Measurements from ENCODE around the gene PDK2.

The PDK2 gene

GRCh38 chr17:50136096-50136687, 41.0 kb downstream of the PDK2 start:
- DNase-seq (ENCODE audit: low spot score), result no peak

DNA sequence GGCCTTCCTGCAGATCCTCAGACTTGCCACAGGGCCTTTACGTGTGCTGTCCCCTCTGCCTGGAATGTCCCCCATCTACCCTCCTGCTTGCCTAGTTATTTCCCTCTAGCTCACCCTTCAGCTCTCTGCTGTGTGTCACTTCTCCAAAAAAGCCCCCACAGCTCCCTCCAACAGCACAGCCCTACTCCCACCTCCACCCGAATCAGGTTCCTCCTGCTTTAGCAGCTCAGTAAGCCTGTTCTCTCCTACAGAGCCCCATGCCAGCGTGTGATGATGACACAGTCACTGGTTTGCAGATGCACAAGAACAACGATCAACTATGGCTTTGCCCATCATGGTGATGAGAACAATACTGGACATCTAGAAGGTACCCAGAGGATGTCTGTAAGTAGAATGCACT, 41.9 kb downstream of the PDK2 start:
- no peak for DNase-seq (ENCODE audit: low spot score)

DNA sequence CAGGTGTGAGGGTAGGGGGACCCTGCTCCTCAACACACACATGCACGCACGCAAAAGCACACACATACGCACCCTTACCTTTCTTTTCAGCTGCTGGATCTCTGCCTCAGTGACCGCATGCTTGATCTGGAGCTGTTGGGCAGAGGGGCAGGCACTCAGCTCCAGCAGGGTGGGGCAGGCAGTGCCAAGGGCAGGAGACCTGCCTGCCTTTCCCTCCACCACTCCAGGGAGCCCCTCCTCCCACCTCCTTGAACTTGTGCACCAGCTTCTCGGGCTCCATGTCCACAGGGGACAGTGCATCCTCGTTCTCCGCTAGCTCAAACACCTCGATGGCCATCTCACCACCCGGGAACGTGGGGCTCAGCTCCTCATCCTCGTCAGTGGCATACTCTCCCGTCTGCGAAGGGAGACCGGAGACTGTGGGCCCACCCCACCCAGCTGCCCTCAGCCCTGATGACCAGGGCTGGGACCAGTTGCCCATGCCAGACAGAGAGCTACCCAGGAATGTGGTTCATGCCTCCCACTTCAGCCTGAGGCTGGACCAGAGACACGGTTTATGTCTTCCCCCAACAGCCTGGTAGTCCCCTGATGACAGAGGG, 44.1 kb downstream of the PDK2 start:
- no peak for DNase-seq (ENCODE audit: low spot score)

GRCh38 chr17:50139950-50140885, 45.1 kb downstream of the PDK2 start:
- DNase-seq (ENCODE audit: low spot score), result peak; percentile 92

- no peak for DNase-seq (ENCODE audit: low spot score)
These were observed 46.0 kb downstream of the PDK2 start for GRCh38 chr17:50141026-50141744.

- DNase-seq (ENCODE audit: low spot score), result no peak
These were observed 46.6 kb downstream of the PDK2 start for GRCh38 chr17:50141745-50142110.

GRCh38 chr17:50143461-50144176, 48.5 kb downstream of the PDK2 start:
- no peak for DNase-seq (ENCODE audit: low spot score)

DNA sequence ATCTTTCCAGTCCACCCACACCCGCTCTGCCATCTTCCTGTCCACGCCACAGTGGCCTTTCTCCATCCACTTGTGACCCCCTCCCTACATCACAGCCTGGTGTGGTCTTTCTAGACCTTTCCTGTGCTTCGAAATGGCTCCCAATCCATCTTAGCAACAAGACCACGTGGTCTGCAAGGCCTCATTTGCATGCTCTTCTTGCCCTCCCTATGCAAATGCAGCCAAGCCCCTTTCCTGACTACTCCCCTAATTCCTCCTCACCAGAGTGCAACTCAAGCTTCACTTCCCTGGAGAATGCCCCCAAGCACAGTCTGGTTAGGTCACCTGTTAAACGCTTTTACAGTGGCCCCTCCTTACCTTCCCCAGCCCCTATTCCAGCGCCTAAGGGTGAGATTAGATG, 49.2 kb downstream of the PDK2 start:
- no peak for DNase-seq (ENCODE audit: low spot score)

DNA sequence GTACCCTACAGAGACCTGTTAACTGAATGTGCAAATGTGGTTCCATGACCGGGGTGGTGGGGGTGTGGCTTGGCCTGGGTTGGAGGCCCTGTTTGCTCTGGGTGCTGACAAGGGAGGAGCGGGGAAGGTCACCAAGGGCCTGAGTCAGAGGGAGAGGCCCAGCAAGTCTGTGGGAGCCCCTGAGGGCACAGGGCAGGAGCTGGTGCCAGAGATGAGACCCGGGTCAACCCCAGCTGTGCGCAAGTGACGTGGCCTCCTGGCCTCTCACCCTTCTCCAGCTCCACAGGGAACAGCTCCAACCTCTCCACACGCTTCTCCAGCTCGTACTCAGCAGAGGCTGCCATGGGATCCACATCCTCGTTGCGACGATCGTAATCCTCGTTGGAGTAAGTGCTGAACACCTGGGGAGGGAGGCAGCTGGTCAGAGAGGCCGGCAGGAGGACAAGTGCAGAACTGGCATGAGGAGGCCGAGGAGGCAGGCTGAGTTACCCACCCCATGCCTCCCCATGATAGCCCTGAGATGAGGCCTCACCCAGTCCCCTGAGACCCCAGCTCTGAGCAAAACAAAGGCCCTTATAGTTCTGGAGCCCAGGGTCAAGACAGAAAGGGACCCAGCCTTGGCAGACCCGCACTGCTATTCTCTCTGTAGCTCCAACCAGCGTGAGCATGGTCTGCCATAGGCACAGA, 49.8 kb downstream of the PDK2 start:
- no peak for DNase-seq (ENCODE audit: low spot score)

DNA sequence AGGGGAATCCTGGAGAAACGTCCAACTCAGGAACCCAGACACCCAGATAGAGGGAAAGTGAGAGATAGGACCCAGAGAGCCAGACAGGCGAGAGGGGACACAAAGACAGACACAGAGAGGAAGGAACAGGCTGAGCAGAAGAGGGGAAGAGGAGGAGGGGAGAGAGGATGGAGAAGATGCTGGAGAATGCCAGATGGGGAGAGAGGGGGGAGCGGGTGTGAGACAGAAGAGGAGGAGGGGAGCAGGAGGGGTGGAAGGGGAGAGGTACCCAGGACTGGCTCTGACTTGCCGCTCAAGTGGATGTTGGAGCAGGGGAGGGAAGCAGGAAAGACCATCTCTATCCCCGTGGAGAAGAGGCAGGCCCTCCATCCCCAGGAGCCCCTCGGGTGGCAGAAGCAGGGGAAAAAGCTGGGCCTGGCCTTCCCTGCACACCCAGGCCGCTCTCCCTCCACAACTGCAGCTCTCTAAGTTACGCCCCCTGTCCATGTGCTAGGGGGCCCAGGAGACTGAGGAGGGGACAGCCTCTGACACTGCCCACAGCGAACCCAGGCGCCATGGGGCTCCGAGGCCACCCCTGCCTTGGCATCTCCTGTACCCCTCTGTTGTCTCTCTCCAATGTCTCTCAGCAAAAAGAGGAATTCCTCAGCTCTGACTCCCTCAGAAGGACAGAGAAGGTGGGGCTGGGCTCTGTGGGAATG, 50.5 kb downstream of the PDK2 start:
- no peak for DNase-seq (ENCODE audit: low spot score)

DNA sequence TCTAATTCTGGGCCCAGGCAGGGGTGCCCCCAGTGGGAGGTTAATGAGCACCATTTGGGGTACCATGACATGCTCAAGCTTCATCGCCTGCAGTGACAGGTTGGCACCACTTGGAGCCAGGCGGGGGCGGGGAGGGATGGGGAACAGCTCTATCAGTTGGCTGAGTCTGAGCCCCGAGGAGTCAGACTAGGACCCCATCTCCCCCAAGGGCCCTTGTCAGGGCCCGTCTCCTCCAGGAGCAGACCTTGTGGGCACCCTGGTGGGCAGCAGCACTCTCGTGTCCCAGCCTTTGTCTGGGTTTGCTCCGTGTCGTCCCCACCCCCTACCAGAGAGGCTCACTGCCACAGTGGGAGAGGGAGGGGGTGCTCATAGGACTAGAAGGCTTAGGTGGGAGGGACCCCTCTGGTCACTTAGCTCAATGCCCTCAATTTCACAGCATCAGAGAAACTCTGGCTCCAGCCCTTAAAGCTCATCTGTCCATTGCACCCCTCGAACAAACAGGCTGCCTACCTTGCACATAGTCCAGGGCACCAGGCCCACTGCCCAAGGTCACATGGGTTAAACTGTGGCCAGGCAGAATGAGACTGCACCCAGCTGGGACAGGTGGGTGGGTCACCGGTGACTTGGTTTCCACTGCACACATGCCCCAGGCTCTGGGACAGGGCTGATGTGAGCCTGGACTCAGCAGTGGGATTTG, 51.2 kb downstream of the PDK2 start:
- DNase-seq (ENCODE audit: low spot score), result no peak

DNA sequence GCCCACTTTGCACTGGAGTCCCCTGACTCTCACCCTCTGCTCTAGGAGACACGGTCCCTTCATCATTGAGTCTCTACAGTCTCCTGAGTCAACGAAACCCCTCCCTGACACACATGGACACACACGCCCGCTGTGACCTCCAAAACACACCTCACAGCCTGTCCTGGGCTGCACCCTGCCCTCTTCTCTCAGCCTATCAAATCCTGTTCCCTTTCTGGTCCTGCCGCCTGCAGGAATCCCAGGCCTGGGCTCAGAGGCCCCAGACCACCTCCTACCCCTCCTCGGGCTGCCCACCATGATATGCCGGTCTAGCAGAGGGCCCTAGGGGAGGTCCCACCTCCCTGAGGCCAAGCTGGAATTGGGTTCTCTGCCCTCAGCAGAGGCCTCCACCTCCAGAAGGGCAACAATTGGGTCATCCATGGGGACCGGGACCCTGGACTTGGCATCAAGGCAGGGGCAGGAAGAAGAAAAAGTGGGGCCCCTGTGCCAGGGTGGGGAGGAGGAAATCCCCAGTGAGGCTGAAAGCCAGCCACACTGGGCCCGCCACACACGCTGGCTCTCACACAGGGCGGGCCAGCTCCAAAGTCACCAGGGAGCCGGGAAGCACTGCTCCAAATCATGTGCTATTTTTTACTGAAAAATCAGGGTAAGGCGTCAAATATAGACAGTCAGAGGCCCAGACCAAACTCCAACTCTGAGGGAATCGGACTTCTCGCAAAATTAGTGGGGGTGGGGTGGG, 51.9 kb downstream of the PDK2 start:
- no peak for DNase-seq (ENCODE audit: low spot score)

GRCh38 chr17:50147841-50148225, 52.7 kb downstream of the PDK2 start:
- peak; percentile 82 for DNase-seq (ENCODE audit: low spot score)

- DNase-seq (ENCODE audit: low spot score), result peak; percentile 86
These were observed 53.3 kb downstream of the PDK2 start for GRCh38 chr17:50148226-50149090.

GRCh38 chr17:50149091-50149416, 53.9 kb downstream of the PDK2 start:
- no peak for DNase-seq (ENCODE audit: low spot score)

- no peak for DNase-seq (ENCODE audit: low spot score)
These were observed 54.5 kb downstream of the PDK2 start for GRCh38 chr17:50149417-50150353.

DNA sequence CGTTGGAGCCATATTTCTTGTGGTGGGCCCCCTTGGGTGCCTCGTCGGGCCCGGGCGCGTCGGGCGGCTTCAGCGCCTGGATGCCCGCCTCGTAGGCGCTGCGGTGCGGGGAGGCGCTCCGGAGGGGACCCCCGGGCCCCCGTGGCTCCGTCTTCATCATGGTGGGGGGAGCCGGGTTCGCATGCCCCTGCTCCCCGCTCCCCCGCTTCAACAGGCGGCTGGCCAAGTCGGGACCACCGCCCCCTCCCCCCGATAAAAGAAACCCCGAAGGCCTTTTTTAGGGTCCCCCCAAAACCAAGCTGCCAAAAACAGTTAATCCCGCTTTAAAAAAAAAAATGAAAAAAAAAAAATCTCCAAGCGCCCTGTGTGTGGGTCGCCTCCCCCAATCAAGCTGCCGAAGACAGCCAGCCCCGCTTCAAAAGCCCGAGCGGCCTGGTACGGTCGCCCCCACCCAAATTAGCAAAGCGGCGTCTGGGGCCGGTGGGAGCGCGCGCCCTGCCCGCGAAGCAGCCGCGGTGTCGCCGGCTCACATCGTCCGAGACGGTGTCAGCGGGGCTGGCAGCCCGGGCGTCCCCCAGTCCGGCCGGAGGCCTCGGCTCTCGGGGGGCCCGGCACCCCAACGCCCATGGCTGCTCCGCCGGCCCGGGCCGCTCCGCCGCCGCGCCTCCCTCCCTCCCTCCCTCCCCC, 55.3 kb downstream of the PDK2 start, which contains the start of gene PPP1R9B:
TSS of gene PPP1R9B (minus strand) at position 324 of the 687 bp plus-strand sequence. CDS start at position 160, 164 bp downstream.
- no peak for DNase-seq (ENCODE audit: low spot score)

Measured in hepatic stellate cell (primary cell).